Measurements from ENCODE around the gene FAM168B. TPM values are rescaled to one million over a fixed set of nuclear protein-coding genes. Genes with fewer than 3 reads are reported as not detected.

Gene FAM168B
- total and polyA plus RNA-seq, 10 of the 15 experiments (the other 5 are each of a cell fraction or from before 2014, with no cell fraction given), result 3.5 to 77.3 (median 45.9) TPM

DNA sequence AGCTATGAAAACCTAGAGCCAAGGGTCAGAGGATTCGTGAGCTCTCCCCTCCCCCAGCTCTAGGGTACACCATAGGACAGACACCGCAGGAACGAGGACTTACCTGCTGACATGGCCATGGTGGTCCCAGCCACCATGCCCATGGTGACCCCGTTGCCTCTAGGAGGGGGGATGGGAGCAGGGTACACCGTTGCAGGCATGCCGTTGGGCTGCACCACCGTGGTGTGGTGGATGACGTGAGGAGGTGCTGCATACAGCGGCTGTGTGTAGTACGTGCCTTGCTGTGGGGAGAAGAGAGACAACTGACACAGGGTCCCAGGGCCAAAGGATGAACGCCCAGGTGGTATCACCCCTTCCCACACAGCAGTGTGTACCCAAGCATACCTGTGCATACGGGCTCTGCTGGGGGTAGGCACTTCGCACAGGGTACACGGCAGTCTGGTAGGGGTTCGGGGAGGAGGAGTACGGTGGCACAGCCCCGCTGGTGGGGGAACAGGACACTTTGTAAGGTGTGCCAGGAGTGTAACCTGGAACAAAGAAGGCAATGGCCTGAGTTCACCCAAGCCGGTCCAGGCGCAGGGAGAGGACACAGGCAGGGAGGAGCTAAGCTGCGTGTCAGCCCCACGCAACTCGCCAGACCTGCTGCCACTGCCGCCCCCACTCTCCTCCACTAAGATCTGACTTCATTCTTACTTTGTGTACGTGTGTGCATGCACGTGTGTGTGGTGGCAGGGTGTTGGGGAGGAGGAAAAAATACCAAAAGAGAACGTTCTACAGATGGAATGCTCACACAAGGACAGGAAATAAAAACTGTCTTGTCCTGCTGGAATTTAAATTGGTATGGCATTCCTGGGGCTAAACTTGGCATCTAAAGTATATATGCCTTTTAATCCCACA, 37.8 kb downstream of the FAM168B start (continued):
- TF ChIP-seq, protein P1, sequence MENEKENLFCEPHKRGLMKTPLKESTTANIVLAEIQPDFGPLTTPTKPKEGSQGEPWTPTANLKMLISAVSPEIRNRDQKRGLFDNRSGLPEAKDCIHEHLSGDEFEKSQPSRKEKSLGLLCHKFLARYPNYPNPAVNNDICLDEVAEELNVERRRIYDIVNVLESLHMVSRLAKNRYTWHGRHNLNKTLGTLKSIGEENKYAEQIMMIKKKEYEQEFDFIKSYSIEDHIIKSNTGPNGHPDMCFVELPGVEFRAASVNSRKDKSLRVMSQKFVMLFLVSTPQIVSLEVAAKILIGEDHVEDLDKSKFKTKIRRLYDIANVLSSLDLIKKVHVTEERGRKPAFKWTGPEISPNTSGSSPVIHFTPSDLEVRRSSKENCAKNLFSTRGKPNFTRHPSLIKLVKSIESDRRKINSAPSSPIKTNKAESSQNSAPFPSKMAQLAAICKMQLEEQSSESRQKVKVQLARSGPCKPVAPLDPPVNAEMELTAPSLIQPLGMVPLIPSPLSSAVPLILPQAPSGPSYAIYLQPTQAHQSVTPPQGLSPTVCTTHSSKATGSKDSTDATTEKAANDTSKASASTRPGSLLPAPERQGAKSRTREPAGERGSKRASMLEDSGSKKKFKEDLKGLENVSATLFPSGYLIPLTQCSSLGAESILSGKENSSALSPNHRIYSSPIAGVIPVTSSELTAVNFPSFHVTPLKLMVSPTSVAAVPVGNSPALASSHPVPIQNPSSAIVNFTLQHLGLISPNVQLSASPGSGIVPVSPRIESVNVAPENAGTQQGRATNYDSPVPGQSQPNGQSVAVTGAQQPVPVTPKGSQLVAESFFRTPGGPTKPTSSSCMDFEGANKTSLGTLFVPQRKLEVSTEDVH (IDR thresholded peaks at IDR 0.05; ENCODE audit: low read depth, partially characterized antibody), result no peak
- no peak for TF ChIP-seq CREB1 (IDR thresholded peaks at IDR 0.05; ENCODE audit: low read depth)
- TF ChIP-seq WRNIP1 (IDR thresholded peaks at IDR 0.05; ENCODE audit: borderline replicate concordance, low read depth, low read length), result no peak
- no peak for TF ChIP-seq KLF5 (IDR thresholded peaks at IDR 0.05; ENCODE audit: partially characterized antibody)
- no peak for TF ChIP-seq RAD51 (IDR thresholded peaks at IDR 0.05)
- TF ChIP-seq YY1 (IDR thresholded peaks at IDR 0.05; ENCODE audit: low read depth, low read length), result no peak
- TF ChIP-seq HCFC1 (IDR thresholded peaks at IDR 0.05; ENCODE audit: low read length), result no peak
- TF ChIP-seq, protein P2, sequence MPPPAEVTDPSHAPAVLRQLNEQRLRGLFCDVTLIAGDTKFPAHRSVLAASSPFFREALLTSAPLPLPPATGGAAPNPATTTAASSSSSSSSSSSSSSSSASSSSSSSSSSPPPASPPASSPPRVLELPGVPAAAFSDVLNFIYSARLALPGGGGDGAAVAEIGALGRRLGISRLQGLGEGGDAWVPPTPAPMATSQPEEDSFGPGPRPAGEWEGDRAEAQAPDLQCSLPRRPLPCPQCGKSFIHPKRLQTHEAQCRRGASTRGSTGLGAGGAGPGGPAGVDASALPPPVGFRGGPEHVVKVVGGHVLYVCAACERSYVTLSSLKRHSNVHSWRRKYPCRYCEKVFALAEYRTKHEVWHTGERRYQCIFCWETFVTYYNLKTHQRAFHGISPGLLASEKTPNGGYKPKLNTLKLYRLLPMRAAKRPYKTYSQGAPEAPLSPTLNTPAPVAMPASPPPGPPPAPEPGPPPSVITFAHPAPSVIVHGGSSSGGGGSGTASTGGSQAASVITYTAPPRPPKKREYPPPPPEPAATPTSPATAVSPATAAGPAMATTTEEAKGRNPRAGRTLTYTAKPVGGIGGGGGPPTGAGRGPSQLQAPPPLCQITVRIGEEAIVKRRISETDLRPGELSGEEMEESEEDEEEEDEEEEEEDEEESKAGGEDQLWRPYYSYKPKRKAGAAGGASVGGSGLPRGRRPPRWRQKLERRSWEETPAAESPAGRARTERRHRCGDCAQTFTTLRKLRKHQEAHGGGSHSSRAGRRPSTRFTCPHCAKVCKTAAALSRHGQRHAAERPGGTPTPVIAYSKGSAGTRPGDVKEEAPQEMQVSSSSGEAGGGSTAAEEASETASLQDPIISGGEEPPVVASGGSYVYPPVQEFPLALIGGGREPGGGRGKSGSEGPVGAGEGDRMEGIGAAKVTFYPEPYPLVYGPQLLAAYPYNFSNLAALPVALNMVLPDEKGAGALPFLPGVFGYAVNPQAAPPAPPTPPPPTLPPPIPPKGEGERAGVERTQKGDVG (CRISPR knock-in tag; IDR thresholded peaks at IDR 0.05), result no peak
- no peak for TF ChIP-seq PML (IDR thresholded peaks at IDR 0.05; ENCODE audit: low read length)
- no peak for TF ChIP-seq NFYA (IDR thresholded peaks at IDR 0.05; ENCODE audit: borderline replicate concordance, low read depth, low read length)
- no peak for TF ChIP-seq JUND (IDR thresholded peaks at IDR 0.05; ENCODE audit: low read depth, low read length)
- no peak for TF ChIP-seq IRF4 (IDR thresholded peaks at IDR 0.05; ENCODE audit: low read depth, low read length)
- no peak for TF ChIP-seq ATF7 (IDR thresholded peaks at IDR 0.05; ENCODE audit: low read depth)
- TF ChIP-seq STAT1 (conservative IDR thresholded peaks at IDR 0.05), result no peak
- TF ChIP-seq, protein P3, sequence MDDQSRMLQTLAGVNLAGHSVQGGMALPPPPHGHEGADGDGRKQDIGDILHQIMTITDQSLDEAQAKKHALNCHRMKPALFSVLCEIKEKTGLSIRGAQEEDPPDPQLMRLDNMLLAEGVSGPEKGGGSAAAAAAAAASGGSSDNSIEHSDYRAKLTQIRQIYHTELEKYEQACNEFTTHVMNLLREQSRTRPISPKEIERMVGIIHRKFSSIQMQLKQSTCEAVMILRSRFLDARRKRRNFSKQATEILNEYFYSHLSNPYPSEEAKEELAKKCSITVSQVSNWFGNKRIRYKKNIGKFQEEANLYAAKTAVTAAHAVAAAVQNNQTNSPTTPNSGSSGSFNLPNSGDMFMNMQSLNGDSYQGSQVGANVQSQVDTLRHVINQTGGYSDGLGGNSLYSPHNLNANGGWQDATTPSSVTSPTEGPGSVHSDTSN (IDR thresholded peaks at IDR 0.05; ENCODE audit: insufficient replicate concordance, low read depth, low read length), result no peak
- TF ChIP-seq SRF (IDR thresholded peaks at IDR 0.05; ENCODE audit: low read depth in 2 of 2, low read length in 2 of 2), result no peak
